ENCODE results near the gene SH3RF3.

DNA sequence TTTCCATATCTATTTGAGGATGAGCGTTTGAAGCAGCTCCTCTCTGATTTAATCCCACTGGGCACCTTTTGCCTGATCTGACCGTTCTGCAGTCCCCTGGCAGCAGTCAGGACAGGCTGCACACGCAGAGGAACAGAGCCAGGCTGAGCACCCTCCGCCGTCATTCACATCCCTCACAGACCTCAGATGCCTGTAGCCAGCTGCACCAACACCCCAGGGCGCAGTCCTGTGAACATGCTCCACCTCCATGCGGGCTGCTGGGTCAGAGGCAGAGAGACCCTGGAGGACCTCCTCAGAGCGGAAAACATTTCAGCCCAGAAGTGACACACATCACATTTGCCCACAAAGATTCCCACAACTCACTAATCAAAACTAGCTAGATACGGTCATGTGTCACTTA, 338.7 kb downstream of the SH3RF3 start:
- TF ChIP-seq, protein P1, sequence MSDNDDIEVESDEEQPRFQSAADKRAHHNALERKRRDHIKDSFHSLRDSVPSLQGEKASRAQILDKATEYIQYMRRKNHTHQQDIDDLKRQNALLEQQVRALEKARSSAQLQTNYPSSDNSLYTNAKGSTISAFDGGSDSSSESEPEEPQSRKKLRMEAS (IDR thresholded peaks at IDR 0.05; ENCODE audit: low read depth, low read length), result no peak
- TF ChIP-seq, protein P2, sequence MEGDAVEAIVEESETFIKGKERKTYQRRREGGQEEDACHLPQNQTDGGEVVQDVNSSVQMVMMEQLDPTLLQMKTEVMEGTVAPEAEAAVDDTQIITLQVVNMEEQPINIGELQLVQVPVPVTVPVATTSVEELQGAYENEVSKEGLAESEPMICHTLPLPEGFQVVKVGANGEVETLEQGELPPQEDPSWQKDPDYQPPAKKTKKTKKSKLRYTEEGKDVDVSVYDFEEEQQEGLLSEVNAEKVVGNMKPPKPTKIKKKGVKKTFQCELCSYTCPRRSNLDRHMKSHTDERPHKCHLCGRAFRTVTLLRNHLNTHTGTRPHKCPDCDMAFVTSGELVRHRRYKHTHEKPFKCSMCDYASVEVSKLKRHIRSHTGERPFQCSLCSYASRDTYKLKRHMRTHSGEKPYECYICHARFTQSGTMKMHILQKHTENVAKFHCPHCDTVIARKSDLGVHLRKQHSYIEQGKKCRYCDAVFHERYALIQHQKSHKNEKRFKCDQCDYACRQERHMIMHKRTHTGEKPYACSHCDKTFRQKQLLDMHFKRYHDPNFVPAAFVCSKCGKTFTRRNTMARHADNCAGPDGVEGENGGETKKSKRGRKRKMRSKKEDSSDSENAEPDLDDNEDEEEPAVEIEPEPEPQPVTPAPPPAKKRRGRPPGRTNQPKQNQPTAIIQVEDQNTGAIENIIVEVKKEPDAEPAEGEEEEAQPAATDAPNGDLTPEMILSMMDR (IDR thresholded peaks at IDR 0.05 in 2 of 3, conservative IDR thresholded peaks at IDR 0.05 in 1 of 3; ENCODE audit: control insufficient read depth in 2 of 3, extremely low read depth in 1 of 3, insufficient read depth in 1 of 3, low read depth in 3 of 3, low read length in 3 of 3), result no peak
- TF ChIP-seq NR2C1 (IDR thresholded peaks at IDR 0.05) (no peak), EZH2 (IDR thresholded peaks at IDR 0.05; ENCODE audit: borderline replicate concordance, control insufficient read depth, low read depth, low read length) (no peak)

All from GM12878 (cell line).